HCT116 (cell line): ENCODE measurements around the gene HIRIP3. TPM values are rescaled to one million over a fixed set of nuclear protein-coding genes. Genes with fewer than 3 reads are reported as not detected.
A peak's percentile ranks its signal among the peaks of the same experiment; 100 is the strongest.

Source experiments
- ATAC-seq: fragments of 200-7000 bp; cut with Tn5 transposase; 2 replicates; pipeline ENCODE4 v1.9.1; 2020; ENCODE audit warnings: mild to moderate bottlenecking, moderate library complexity
- BruUV-seq: library from RNA; stranded (reverse); fragments of 400-500 nt; replicated peaks from 2 replicates; lab custom pipeline; 2021; lab: Mats Ljungman, UMichigan
- CTCF ChIA-PET: fragments of 300-600 bp; sonication (Branson Sonifier 250); formaldehyde crosslinking; loops from one replicate; lab custom pipeline; 2021; ENCODE audit warnings: antibody characterized with exemption; lab: Charles Lee
- POLR2A ChIA-PET: fragments of 300-600, 350-600 bp; sonication (Branson Sonifier 250); formaldehyde crosslinking; loops from one replicate; lab custom pipeline; 2021; ENCODE audit warnings: antibody characterized with exemption; lab: Charles Lee
- RAD21 ChIA-PET, 2 experiments: fragments of 300-600 bp; sonication (Branson Sonifier 250); formaldehyde crosslinking; loops; one replicate each; lab custom pipeline; 2023; ENCODE audit warnings: low total read pairs in 2 of 2; ENCODE audit not compliant: uncharacterized antibody in 2 of 2, unreplicated experiment in 2 of 2, low non-redundant PET in 1 of 2; lab: Charles Lee
- DNase-seq: peaks from one replicate; pipeline ENCODE4 v3.0.0-alpha.2; 2010; ENCODE audit warnings: low read depth, low spot score
- H2AFZ ChIP-seq: fragments of 200-600 bp; shearing (Covaris generic), sonication (generic); 2 replicates; pipeline ENCODE4 v1.6.1; 2017; ENCODE audit warnings: low read depth, mixed run types, mixed read lengths, antibody characterized with exemption, low read length; ENCODE audit not compliant: poor library complexity, severe bottlenecking
- H3K27ac ChIP-seq: 2 replicates; pipeline ENCODE4 v1.5.1; 2012; ENCODE audit warnings: low read depth, low read length
- H3K27me3 ChIP-seq: fragments of 200-600 bp; sonication (generic); 2 replicates; pipeline ENCODE4 v1.6.1; 2016; ENCODE audit warnings: mixed run types, low read length, mixed read lengths; ENCODE audit not compliant: insufficient read depth
- H3K36me3 ChIP-seq, 2 experiments: fragments of 200-500 bp in 1 of 2; fragments of 200-600 bp in 1 of 2; sonication (Bioruptor generic) in 1 of 2; sonication (generic) in 1 of 2; 2 replicates each; pipeline versions ENCODE4 v1.5.1 to v1.6.1; 2014 to 2016; ENCODE audit warnings: low read length in 2 of 2, inconsistent platforms in 1 of 2, mixed read lengths in 1 of 2, mixed run types in 1 of 2; ENCODE audit not compliant: insufficient read depth in 2 of 2, control insufficient read depth in 1 of 2
- H3K4me1 ChIP-seq, 2 experiments: fragments of 200-600 bp in 1 of 2; sonication (generic) in 1 of 2; 2 replicates each; pipeline versions ENCODE4 v1.5.1 to v1.6.1; 2012 to 2017; ENCODE audit warnings: low read length in 2 of 2, inconsistent platforms in 1 of 2, mild to moderate bottlenecking in 1 of 2, mixed read lengths in 1 of 2, mixed run types in 1 of 2, moderate library complexity in 1 of 2; ENCODE audit not compliant: insufficient read depth in 2 of 2, control insufficient read depth in 1 of 2
- H3K4me2 ChIP-seq: fragments of 200-600 bp; sonication (generic); 2 replicates; pipeline ENCODE4 v1.6.1; 2017; ENCODE audit warnings: mixed run types, low read length, mixed read lengths
- H3K4me3 ChIP-seq, 2 experiments: fragments of 200-600 bp in 1 of 2; sonication (generic) in 1 of 2; replicated peaks in 1 of 2; 2 replicates each; pipeline ENCODE4 v1.5.1; 2011 to 2016; ENCODE audit warnings: low read length in 2 of 2, control low read depth in 1 of 2, low read depth in 1 of 2, mild to moderate bottlenecking in 1 of 2, mixed read lengths in 1 of 2, mixed run types in 1 of 2
- H3K79me2 ChIP-seq: fragments of 200-600 bp; sonication (generic); 2 replicates; pipeline ENCODE4 v1.6.1; 2017; ENCODE audit warnings: mild to moderate bottlenecking, mixed run types, low read length, moderate library complexity, mixed read lengths; ENCODE audit not compliant: insufficient read depth
- H3K9ac ChIP-seq: fragments of 200-600 bp; sonication (generic); 2 replicates; pipeline ENCODE4 v1.6.1; 2016; ENCODE audit warnings: low read length, mixed read lengths
- H3K9me2 ChIP-seq: fragments of 200-600 bp; sonication (generic), shearing (Covaris generic); 2 replicates; pipeline ENCODE4 v1.6.1; 2017; ENCODE audit warnings: mixed run types, mild to moderate bottlenecking, moderate library complexity; ENCODE audit not compliant: insufficient read depth
- H3K9me3 ChIP-seq, 2 experiments: fragments of 200-500 bp in 1 of 2; fragments of 200-600 bp in 1 of 2; sonication (Bioruptor generic) in 1 of 2; sonication (generic) in 1 of 2; 2 replicates each; pipeline ENCODE4 v1.6.1; 2014 to 2017; ENCODE audit warnings: low read length in 2 of 2, mixed read lengths in 2 of 2, inconsistent platforms in 1 of 2, low read depth in 1 of 2, mild to moderate bottlenecking in 1 of 2, mixed run types in 1 of 2, moderate library complexity in 1 of 2; ENCODE audit not compliant: control insufficient read depth in 1 of 2, insufficient read depth in 1 of 2
- H4K20me1 ChIP-seq: fragments of 200-600 bp; sonication (generic), shearing (Covaris generic); 2 replicates; pipeline ENCODE4 v1.6.1; 2017; ENCODE audit warnings: mixed run types, mild to moderate bottlenecking, moderate library complexity; ENCODE audit not compliant: insufficient read depth
- EZH2phosphoT487 ChIP-seq: fragments of 200-600 bp; IDR thresholded peaks from 2 replicates; pipeline ENCODE4 v1.6.1; 2018; ENCODE audit warnings: antibody characterized with exemption, borderline replicate concordance
- POLR2A ChIP-seq: IDR thresholded peaks from 2 replicates; pipeline ENCODE4 v1.7.0; 2011; ENCODE audit warnings: borderline replicate concordance; ENCODE audit not compliant: insufficient read depth, insufficient read length; ENCODE audit errors: extremely low read depth
- SP1 ChIP-seq: IDR thresholded peaks from 2 replicates; pipeline ENCODE4 v1.6.1; 2012; ENCODE audit warnings: low read depth
- intact Hi-C: fragments of 100-400 bp; cut with micrococcal nuclease; formaldehyde crosslinking; loops from 2 replicates; pipeline ENCODE4 v1.10.0; 2022
- total RNA-seq: library from RNA; stranded (reverse); gene quantifications from one replicate; pipeline ENCODE4 v1.2.1, GENCODE V29; 2021; ENCODE audit not compliant: unreplicated experiment
- TF ChIP-seq, protein P1 (sequence below): IDR thresholded peaks from 2 replicates; pipeline ENCODE4 v1.6.1; 2012
- TF ChIP-seq, protein P2 (sequence below), 3 experiments: fragments of 200-600 bp in 1 of 3; sonication (generic) in 1 of 3; IDR thresholded peaks in 2 of 3; conservative IDR thresholded peaks in 1 of 3; 2 replicates each; pipeline ENCODE4 v1.5.1; 2012 to 2017; ENCODE audit warnings: low read depth in 2 of 3, low read length in 2 of 3, antibody characterized with exemption in 1 of 3, borderline replicate concordance in 1 of 3, control low read depth in 1 of 3, mild to moderate bottlenecking in 1 of 3, mixed read lengths in 1 of 3, mixed run types in 1 of 3, moderate library complexity in 1 of 3; ENCODE audit not compliant: insufficient read depth in 1 of 3

HIRIP3 gene
- total RNA-seq, 1 experiment from 2014 or later: 21.8 TPM

DNA sequence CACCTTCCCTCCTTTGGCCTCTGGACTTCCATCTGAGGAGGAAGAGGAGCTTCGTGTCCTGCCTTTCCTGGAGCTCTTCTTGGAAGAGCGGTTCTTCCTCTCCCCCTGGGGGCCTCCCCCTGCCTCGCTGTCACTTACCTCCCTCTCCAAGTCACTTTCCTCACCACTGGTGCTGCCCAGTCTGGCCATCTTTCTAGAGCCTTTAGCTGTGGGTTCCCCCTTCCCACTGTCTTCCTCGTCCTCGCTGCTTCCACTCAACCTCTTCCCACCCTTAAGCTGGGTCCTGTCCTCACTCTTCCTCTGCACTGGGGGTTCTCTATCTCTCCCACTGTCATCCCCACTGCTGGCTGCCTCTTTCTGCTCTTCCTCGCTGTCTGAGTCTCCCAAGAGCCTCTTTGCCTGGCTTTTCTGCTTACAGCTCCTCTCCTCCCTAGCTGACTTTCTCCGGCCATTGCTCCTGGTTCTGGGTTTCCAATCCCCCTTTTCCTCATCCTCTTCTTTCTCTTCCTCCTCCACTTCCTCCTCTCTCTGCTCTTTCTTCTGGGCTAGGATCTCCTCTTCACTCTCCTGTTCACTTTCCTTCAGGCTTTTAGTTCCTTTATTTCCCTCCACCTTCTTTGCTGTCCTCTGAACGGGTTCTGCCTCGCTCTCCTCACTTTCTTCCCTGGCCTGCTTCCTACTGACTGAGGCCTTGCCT, 1.4 kb downstream of the HIRIP3 start:
- no TSS peak for BruUV-seq
- RAD21 ChIA-PET: no interaction called here

More for the DNA sequence above, 1.4 kb downstream of the HIRIP3 start:
- Histone ChIP-seq H3K9ac (peak overlapping the region; percentile 86), H3K9me2 (no peaks in the 10 kb centered on the region), H2AFZ (no peak overlapping the region), H3K27ac (peak overlapping the region; percentile 88), H3K4me2 (peak overlapping the region; percentile 92), H3K9me3 (no peaks in the 10 kb centered on the region), H3K79me2 (peaks cover 11% of the 10 kb centered on the region), H3K4me1 (peaks cover 9 to 27% of the 10 kb centered on the region in 2 experiments), H3K36me3 (peaks cover 13 to 29% of the 10 kb centered on the region in 2 experiments), H3K27me3 (no peaks in the 10 kb centered on the region), H4K20me1 (no peaks in the 10 kb centered on the region), H3K4me3 (peak overlapping the region; percentile 83 to 95)
- DNase-seq (no peak), ATAC-seq (no peak)
- ChIA-PET CTCF (interaction anchor here (0.7 kb wide), 1 partner anchor 21 kb away, joined by 3 read pairs; no protein-coding TSS in a partner anchor), POLR2A (no interaction called here)
- intact Hi-C loops: no loop called here
- TF ChIP-seq SP1 (no peak), POLR2A (no peak), EZH2phosphoT487 (no peak)
- TF ChIP-seq, protein P1, sequence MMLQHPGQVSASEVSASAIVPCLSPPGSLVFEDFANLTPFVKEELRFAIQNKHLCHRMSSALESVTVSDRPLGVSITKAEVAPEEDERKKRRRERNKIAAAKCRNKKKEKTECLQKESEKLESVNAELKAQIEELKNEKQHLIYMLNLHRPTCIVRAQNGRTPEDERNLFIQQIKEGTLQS: no peak
- TF ChIP-seq, protein P2, sequence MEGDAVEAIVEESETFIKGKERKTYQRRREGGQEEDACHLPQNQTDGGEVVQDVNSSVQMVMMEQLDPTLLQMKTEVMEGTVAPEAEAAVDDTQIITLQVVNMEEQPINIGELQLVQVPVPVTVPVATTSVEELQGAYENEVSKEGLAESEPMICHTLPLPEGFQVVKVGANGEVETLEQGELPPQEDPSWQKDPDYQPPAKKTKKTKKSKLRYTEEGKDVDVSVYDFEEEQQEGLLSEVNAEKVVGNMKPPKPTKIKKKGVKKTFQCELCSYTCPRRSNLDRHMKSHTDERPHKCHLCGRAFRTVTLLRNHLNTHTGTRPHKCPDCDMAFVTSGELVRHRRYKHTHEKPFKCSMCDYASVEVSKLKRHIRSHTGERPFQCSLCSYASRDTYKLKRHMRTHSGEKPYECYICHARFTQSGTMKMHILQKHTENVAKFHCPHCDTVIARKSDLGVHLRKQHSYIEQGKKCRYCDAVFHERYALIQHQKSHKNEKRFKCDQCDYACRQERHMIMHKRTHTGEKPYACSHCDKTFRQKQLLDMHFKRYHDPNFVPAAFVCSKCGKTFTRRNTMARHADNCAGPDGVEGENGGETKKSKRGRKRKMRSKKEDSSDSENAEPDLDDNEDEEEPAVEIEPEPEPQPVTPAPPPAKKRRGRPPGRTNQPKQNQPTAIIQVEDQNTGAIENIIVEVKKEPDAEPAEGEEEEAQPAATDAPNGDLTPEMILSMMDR (IDR thresholded peaks at IDR 0.05 in 2 of 3, conservative IDR thresholded peaks at IDR 0.05 in 1 of 3; ENCODE audit: borderline replicate concordance in 1 of 3, insufficient read depth in 1 of 3, low read depth in 2 of 3, low read length in 2 of 3): no peak
